ENCODE data around the gene PRKCQ.

The PRKCQ gene

GRCh38 chr10:6607182-6607581, 27.1 kb upstream of the PRKCQ start:
- no peak for TF ChIP-seq CTCF (IDR thresholded peaks at IDR 0.05; ENCODE audit: extremely low read depth, insufficient read depth, missing control alignments)
- in situ Hi-C loops (cut with MboI; ENCODE audit: low pct_unique_long_range_greater_than_20kb, low sequenced_read_pairs, unreplicated experiment): no loop called here
- DNase-seq (ENCODE audit: low spot score): no peak

DNA sequence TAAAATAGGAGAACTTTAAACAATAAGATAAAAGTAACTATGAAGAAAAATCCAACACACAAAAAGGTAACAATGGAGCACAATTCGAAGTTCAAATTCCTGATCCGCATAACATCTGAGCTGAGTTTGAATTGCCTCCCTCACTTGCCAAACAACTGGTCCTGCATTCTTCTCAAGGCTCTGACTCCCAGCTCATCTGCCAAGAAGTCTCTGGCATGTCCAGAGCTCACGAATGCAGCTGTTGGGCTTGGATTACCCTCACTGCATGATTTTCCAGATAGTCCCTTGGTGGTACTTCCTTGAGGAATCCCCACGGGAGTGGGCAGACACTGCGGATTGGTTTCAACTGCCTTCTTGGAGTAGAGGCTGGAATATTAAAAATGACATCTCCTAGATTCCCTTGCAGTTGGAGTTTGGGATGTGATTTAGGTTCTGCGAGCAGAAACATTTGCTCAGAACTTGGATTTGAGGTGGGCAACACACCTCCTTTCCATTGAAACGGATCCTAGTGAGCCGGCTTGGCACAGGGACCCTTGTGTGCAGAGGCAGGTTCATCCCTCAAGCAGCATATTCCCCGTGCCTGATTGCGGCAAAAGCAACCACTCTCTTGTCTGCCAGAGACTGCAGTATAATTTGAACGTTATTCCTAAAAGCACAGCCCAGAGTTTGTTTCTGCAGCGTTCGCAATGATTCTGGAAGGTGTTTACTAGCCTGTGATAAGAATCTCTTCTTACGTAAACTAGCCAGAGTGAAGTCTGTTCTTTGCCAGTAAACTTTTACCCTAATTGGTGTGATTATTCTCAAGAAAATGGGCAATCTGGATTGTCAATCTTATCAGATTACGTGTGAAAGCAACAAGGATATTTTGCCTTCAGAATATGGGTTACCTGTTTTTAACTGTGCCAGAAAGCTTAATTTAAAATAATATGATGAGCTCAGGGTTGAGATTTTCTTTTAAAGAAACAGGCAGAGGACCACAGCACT, 23.4 kb upstream of the PRKCQ start:
- in situ Hi-C loops (cut with MboI; ENCODE audit: low pct_unique_long_range_greater_than_20kb, low sequenced_read_pairs, unreplicated experiment): no loop called here
- TF ChIP-seq CTCF (IDR thresholded peaks at IDR 0.05; ENCODE audit: extremely low read depth, insufficient read depth, missing control alignments): no peak
- DNase-seq (ENCODE audit: low spot score): no peak

DNA sequence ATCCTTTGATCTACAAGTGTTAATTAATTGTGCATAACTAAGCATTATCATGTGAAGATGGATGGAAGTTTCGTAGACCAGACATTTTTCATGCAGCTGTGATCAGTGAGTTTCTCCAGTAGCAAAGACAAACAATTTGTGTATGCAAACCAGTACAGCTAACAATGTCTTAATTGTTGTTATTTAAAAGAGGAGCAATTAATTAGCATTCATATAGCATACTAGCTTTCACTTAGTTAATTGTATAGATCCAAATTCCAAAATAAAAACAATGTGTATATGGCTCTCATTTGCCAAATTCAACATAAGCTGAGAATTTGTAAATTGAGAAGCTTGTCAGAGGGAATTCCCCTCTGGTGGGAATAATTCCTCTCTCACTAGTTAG, 22.6 kb upstream of the PRKCQ start:
- in situ Hi-C loops (cut with MboI; ENCODE audit: low pct_unique_long_range_greater_than_20kb, low sequenced_read_pairs, unreplicated experiment): no loop called here
- DNase-seq (ENCODE audit: low spot score): no peak
- TF ChIP-seq CTCF (IDR thresholded peaks at IDR 0.05; ENCODE audit: extremely low read depth, insufficient read depth, missing control alignments): no peak

DNA sequence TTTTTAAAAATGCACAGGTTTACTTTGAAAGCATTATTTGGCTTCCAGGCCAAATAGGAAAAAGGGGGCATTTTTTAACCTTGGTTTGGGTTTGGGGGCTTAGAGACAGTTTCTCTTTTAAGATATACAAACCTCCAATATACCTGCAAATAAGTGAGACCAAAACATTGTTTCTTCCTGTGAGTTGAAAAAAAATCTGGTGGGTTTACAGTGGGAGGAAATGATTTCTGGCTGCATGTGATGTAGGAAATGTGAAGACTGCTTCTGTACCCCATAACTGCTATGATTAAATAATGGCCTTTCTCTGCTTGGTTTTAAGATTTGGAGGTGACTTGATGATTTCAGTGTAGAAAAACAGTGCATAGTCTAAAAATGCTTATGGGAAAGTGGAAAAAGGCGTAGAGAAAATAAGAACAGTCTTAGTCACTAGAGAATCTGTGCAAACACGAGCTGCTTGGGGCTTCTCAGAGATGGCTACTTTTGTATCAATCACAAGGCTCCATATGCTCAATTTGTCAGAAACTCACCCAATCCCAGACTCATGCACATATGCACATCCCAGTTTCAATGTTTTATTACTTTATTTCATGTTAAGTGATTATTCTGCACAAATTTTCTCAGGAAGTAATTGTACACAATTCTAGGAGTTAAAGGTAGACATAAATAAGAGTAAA, 22.1 kb upstream of the PRKCQ start:
- DNase-seq (ENCODE audit: low spot score): no peak
- in situ Hi-C loops (cut with MboI; ENCODE audit: low pct_unique_long_range_greater_than_20kb, low sequenced_read_pairs, unreplicated experiment): no loop called here
- no peak for TF ChIP-seq CTCF (IDR thresholded peaks at IDR 0.05; ENCODE audit: extremely low read depth, insufficient read depth, missing control alignments)

GRCh38 chr10:6601246-6601805, 21.2 kb upstream of the PRKCQ start:
- TF ChIP-seq CTCF (IDR thresholded peaks at IDR 0.05; ENCODE audit: extremely low read depth, insufficient read depth, missing control alignments): no peak
- in situ Hi-C loops (cut with MboI; ENCODE audit: low pct_unique_long_range_greater_than_20kb, low sequenced_read_pairs, unreplicated experiment): no loop called here
- no peak for DNase-seq (ENCODE audit: low spot score)

DNA sequence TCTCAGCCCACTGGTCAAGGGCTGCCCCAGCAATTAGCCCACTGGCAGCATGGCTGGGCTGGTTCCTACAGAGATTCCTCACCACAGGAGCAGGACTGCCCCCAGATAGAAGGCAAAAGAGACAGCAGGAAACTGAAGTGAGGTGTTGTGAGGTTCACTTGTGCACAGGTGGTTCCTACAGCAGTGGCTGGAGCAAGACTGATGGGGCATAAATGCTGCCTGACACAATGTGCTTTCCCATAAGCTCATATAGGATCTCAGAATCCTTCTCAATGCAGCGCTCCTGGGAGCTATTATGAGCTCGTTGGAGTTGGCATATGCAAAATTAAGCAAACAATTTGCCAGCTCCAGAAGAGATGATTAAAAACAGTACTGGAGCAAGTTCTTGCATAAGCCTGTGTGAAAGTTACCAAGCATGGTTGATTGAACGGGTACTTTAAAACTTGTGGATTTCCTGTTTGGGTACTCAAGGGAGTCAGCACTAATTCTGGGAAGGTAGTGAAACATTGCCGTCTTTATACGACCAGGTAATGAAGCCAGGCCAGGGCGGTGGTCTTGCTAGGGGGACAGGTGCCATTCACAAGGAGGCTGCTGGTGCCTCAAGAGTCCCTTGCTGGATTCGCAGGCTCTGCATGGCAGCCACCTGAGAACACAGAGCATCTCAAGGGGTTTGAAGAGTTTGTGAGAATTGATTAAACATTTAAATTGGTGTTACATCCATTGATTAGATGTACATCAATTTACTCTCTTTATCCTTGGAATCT, 20.3 kb upstream of the PRKCQ start:
- in situ Hi-C loops (cut with MboI; ENCODE audit: low pct_unique_long_range_greater_than_20kb, low sequenced_read_pairs, unreplicated experiment): no loop called here
- DNase-seq (ENCODE audit: low spot score): no peak
- no peak for TF ChIP-seq CTCF (IDR thresholded peaks at IDR 0.05; ENCODE audit: extremely low read depth, insufficient read depth, missing control alignments)
